SK-N-SH treated with all-trans-retinoic acid at 6 μM for 48 hours (cell line): ENCODE measurements around the gene RAX2.

Experiments used
- ARNTL ChIP-seq: fragments of 450-650 bp; formaldehyde crosslinking; IDR thresholded peaks from 2 replicates; pipeline ENCODE4 v1.5.0; 2020; ENCODE audit warnings: low read depth, mild to moderate bottlenecking, moderate library complexity, borderline replicate concordance
- CSRNP3 ChIP-seq: fragments of 250-450 bp; sonication (Bioruptor Pico); IDR thresholded peaks from 2 replicates; pipeline ENCODE4 v1.5.1; 2021; ENCODE audit warnings: mild to moderate bottlenecking, moderate library complexity
- ESRRG ChIP-seq: fragments of 250-450 bp; sonication (Bioruptor Pico); IDR thresholded peaks from 2 replicates; pipeline ENCODE4 v1.6.1; 2021; ENCODE audit warnings: mild to moderate bottlenecking
- GLIS3 ChIP-seq: fragments of 250-450 bp; sonication (Bioruptor Pico); IDR thresholded peaks from 2 replicates; pipeline ENCODE4 v1.5.0; 2020; ENCODE audit warnings: mild to moderate bottlenecking, moderate library complexity
- ISL1 ChIP-seq: fragments of 250-450 bp; sonication (Bioruptor Pico); IDR thresholded peaks from 2 replicates; pipeline ENCODE4 v2.1.2; 2022; ENCODE audit warnings: mild to moderate bottlenecking, moderate library complexity
- OSR1 ChIP-seq: fragments of 250-450 bp; sonication (Bioruptor Pico); IDR thresholded peaks from 2 replicates; pipeline ENCODE4 v1.8.0; 2022; ENCODE audit warnings: moderate library complexity, mild to moderate bottlenecking, inconsistent platforms
- PPARA ChIP-seq: fragments of 250-450 bp; sonication (Bioruptor Pico); IDR thresholded peaks from 2 replicates; pipeline ENCODE4 v1.5.0; 2020; ENCODE audit warnings: mild to moderate bottlenecking, borderline replicate concordance
- TCF4 ChIP-seq: fragments of 250-450 bp; sonication (Bioruptor Pico); IDR thresholded peaks from 2 replicates; pipeline ENCODE4 v1.8.0; 2021; ENCODE audit warnings: mild to moderate bottlenecking, moderate library complexity, borderline replicate concordance
- TOX ChIP-seq: fragments of 250-450 bp; sonication (Bioruptor Pico); IDR thresholded peaks from 2 replicates; pipeline ENCODE4 v1.8.0; 2021; ENCODE audit warnings: mild to moderate bottlenecking, moderate library complexity, borderline replicate concordance
- ZFP30 ChIP-seq: fragments of 450-650 bp; formaldehyde crosslinking; IDR thresholded peaks from 2 replicates; pipeline ENCODE4 v1.5.0; 2022; ENCODE audit warnings: mild to moderate bottlenecking, moderate library complexity
- TF ChIP-seq, protein P1 (sequence below): fragments of 250-450 bp; sonication (Bioruptor Pico); IDR thresholded peaks from 2 replicates; pipeline ENCODE4 v1.8.0; 2020; ENCODE audit warnings: mild to moderate bottlenecking, moderate library complexity, borderline replicate concordance
- TF ChIP-seq, protein P2 (sequence below): fragments of 250-450 bp; sonication (Bioruptor Pico); IDR thresholded peaks from 2 replicates; pipeline ENCODE4 v1.5.0; 2020; ENCODE audit warnings: mild to moderate bottlenecking, moderate library complexity

DNA sequence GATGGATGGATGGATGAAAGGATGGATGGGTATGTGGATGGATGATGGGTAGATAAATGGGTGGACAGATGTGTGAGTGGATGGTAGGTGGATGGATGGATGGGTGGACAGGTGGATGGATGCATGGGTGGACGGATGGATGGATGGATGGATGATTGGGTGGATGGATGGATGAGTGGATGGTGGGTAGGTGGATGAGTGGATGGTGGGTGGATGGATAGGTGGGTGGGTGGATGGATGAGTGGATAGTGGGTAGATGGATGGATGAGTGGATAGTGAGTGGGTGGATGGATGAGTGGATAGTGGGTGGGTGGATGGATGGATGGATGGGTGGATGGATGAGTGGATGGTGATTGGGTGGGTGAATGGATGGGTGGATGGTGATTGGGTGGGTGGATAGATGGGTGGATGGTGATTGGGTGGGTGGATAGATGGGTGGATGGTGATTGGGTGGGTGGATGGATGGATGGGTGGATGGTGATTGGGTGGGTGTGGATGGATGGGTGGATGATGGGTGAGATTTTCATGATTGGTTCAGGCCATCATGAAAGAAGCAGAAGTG, 4.5 kb upstream of the RAX2 start:
- TF ChIP-seq, protein P1, sequence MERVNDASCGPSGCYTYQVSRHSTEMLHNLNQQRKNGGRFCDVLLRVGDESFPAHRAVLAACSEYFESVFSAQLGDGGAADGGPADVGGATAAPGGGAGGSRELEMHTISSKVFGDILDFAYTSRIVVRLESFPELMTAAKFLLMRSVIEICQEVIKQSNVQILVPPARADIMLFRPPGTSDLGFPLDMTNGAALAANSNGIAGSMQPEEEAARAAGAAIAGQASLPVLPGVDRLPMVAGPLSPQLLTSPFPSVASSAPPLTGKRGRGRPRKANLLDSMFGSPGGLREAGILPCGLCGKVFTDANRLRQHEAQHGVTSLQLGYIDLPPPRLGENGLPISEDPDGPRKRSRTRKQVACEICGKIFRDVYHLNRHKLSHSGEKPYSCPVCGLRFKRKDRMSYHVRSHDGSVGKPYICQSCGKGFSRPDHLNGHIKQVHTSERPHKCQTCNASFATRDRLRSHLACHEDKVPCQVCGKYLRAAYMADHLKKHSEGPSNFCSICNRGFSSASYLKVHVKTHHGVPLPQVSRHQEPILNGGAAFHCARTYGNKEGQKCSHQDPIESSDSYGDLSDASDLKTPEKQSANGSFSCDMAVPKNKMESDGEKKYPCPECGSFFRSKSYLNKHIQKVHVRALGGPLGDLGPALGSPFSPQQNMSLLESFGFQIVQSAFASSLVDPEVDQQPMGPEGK (CRISPR knock-in tag), result no peak
- no peak for TF ChIP-seq TOX (CRISPR knock-in tag)
- TF ChIP-seq CSRNP3 (CRISPR knock-in tag), result no peak
- no peak for TF ChIP-seq GLIS3 (CRISPR knock-in tag)
- TF ChIP-seq, protein P2, sequence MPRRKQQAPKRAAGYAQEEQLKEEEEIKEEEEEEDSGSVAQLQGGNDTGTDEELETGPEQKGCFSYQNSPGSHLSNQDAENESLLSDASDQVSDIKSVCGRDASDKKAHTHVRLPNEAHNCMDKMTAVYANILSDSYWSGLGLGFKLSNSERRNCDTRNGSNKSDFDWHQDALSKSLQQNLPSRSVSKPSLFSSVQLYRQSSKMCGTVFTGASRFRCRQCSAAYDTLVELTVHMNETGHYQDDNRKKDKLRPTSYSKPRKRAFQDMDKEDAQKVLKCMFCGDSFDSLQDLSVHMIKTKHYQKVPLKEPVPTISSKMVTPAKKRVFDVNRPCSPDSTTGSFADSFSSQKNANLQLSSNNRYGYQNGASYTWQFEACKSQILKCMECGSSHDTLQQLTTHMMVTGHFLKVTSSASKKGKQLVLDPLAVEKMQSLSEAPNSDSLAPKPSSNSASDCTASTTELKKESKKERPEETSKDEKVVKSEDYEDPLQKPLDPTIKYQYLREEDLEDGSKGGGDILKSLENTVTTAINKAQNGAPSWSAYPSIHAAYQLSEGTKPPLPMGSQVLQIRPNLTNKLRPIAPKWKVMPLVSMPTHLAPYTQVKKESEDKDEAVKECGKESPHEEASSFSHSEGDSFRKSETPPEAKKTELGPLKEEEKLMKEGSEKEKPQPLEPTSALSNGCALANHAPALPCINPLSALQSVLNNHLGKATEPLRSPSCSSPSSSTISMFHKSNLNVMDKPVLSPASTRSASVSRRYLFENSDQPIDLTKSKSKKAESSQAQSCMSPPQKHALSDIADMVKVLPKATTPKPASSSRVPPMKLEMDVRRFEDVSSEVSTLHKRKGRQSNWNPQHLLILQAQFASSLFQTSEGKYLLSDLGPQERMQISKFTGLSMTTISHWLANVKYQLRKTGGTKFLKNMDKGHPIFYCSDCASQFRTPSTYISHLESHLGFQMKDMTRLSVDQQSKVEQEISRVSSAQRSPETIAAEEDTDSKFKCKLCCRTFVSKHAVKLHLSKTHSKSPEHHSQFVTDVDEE, result no peak
- TF ChIP-seq OSR1, result no peak
- TF ChIP-seq ESRRG, result no peak
- TF ChIP-seq PPARA (CRISPR knock-in tag), result no peak
- TF ChIP-seq ARNTL (CRISPR knock-in tag), result no peak
- no peak for TF ChIP-seq ISL1
- no peak for TF ChIP-seq TCF4 (CRISPR knock-in tag)
- no peak for TF ChIP-seq ZFP30 (CRISPR knock-in tag)
